PC-9 (cell line): ENCODE data around the gene ECHDC1.

Source experiments
- CTCF ChIP-seq: fragments of 200-600 bp; sonication (generic); conservative IDR thresholded peaks from 2 replicates; pipeline ENCODE4 v1.6.1; 2017; ENCODE audit warnings: mixed run types, antibody characterized with exemption, mild to moderate bottlenecking, moderate library complexity
- EZH2 ChIP-seq: fragments of 200-600 bp; sonication (generic); IDR thresholded peaks from 2 replicates; pipeline ENCODE4 v1.8.0; 2017; ENCODE audit warnings: antibody characterized with exemption, low read depth

GRCh38 chr6:127376685-127377084 is 33.3 kb upstream of the ECHDC1 start:
- TF ChIP-seq EZH2 (no peak), CTCF (no peak)
